WTC11 (cell line): ENCODE results near the gene CDC23. TPM values are rescaled to one million over a fixed set of nuclear protein-coding genes. Genes with fewer than 3 reads are reported as not detected.

Source experiments
- ATAC-seq: fragments of 200-7000 bp; cut with Tn5 transposase; 2 replicates; pipeline ENCODE4 v1.10.0; 2021; ENCODE audit warnings: mild to moderate bottlenecking, moderate library complexity
- CTCF ChIA-PET: fragments of 300-600 bp; sonication (Branson Sonifier 250); formaldehyde crosslinking; loops from one replicate; lab custom pipeline; 2021; ENCODE audit warnings: antibody characterized with exemption; lab: Charles Lee
- POLR2A ChIA-PET: fragments of 350-600 bp; sonication (Branson Sonifier 250); formaldehyde crosslinking; loops from one replicate; lab custom pipeline; 2021; ENCODE audit warnings: antibody characterized with exemption; lab: Charles Lee
- DNase-seq: peaks from one replicate; pipeline ENCODE4 v3.0.0; 2021; ENCODE audit warnings: low spot score
- H3K27ac Mint-ChIP-seq: 2 replicates; pipeline ENCODE4 v1.8.0; 2021; ENCODE audit warnings: mixed read lengths
- H3K27me3 Mint-ChIP-seq: 2 replicates; pipeline ENCODE4 v1.8.0; 2021; ENCODE audit warnings: low read depth, mild to moderate bottlenecking, moderate library complexity, mixed read lengths
- H3K36me3 Mint-ChIP-seq: 2 replicates; pipeline ENCODE4 v1.8.0; 2021; ENCODE audit warnings: mixed read lengths
- H3K4me1 Mint-ChIP-seq: 2 replicates; pipeline ENCODE4 v1.8.0; 2022; ENCODE audit warnings: mixed read lengths
- H3K4me3 Mint-ChIP-seq: 2 replicates; pipeline ENCODE4 v1.8.0; 2021; ENCODE audit warnings: mild to moderate bottlenecking, moderate library complexity, mixed read lengths
- H3K9me3 Mint-ChIP-seq: 2 replicates; pipeline ENCODE4 v1.8.0; 2021; ENCODE audit warnings: mixed read lengths
- CTCF ChIP-seq: fragments of 200-600 bp; IDR thresholded peaks from 2 replicates; pipeline ENCODE4 v1.8.0; 2022; ENCODE audit warnings: antibody characterized with exemption
- ESRRA ChIP-seq: sonication (generic); formaldehyde crosslinking; IDR thresholded peaks from 2 replicates; pipeline ENCODE4 v1.8.1; 2022; ENCODE audit warnings: mild to moderate bottlenecking, missing genetic modification reagents, borderline replicate concordance
- GRHL2 ChIP-seq: fragments of 250-450 bp; sonication (Bioruptor Pico); IDR thresholded peaks from 2 replicates; pipeline ENCODE4 v1.8.0; 2022; ENCODE audit warnings: mild to moderate bottlenecking, moderate library complexity; ENCODE audit not compliant: insufficient replicate concordance, severe bottlenecking
- GTF2I ChIP-seq: fragments of 250-450 bp; sonication (Bioruptor Pico); conservative IDR thresholded peaks from 2 replicates; pipeline ENCODE4 v1.4.0; 2021; ENCODE audit warnings: mild to moderate bottlenecking
- KAT7 ChIP-seq: sonication (generic); formaldehyde crosslinking; IDR thresholded peaks from 2 replicates; pipeline ENCODE4 v1.8.1; 2023; ENCODE audit warnings: missing genetic modification reagents, mild to moderate bottlenecking, borderline replicate concordance
- NFATC4 ChIP-seq: fragments of 250-450 bp; sonication (Bioruptor Pico); IDR thresholded peaks from 2 replicates; pipeline ENCODE4 v1.9.0; 2021; ENCODE audit warnings: mild to moderate bottlenecking
- PREB ChIP-seq: sonication (generic); formaldehyde crosslinking; IDR thresholded peaks from 2 replicates; pipeline ENCODE4 v1.8.1; 2022; ENCODE audit warnings: mild to moderate bottlenecking, missing genetic modification reagents, moderate library complexity, borderline replicate concordance
- PRRX2 ChIP-seq: fragments of 250-450 bp; sonication (Bioruptor Pico); IDR thresholded peaks from 2 replicates; pipeline ENCODE4 v1.8.0; 2021; ENCODE audit warnings: mild to moderate bottlenecking
- RORB ChIP-seq: fragments of 250-450 bp; sonication (Bioruptor Pico); IDR thresholded peaks from 2 replicates; pipeline ENCODE4 v1.9.0; 2021; ENCODE audit warnings: mild to moderate bottlenecking
- USF1 ChIP-seq: sonication (generic); formaldehyde crosslinking; IDR thresholded peaks from 2 replicates; pipeline ENCODE4 v1.8.0; 2022; ENCODE audit warnings: mild to moderate bottlenecking, missing genetic modification reagents
- ZBTB43 ChIP-seq: sonication (generic); formaldehyde crosslinking; IDR thresholded peaks from 2 replicates; pipeline ENCODE4 v1.8.1; 2023; ENCODE audit warnings: mild to moderate bottlenecking, missing genetic modification reagents
- ZNF121 ChIP-seq: sonication (generic); formaldehyde crosslinking; IDR thresholded peaks from 2 replicates; pipeline ENCODE4 v1.8.0; 2023; ENCODE audit warnings: missing genetic modification reagents
- ZNF425 ChIP-seq: fragments of 250-450 bp; sonication (Bioruptor Pico); conservative IDR thresholded peaks from 2 replicates; pipeline ENCODE4 v1.9.0; 2021; ENCODE audit warnings: mild to moderate bottlenecking
- ZSCAN18 ChIP-seq: fragments of 250-450 bp; sonication (Bioruptor Pico); IDR thresholded peaks from 2 replicates; pipeline ENCODE4 v2.1.2; 2022; ENCODE audit warnings: mild to moderate bottlenecking, moderate library complexity
- total RNA-seq: library from RNA; stranded (reverse); gene quantifications from 3 replicates; pipeline ENCODE4 v1.2.3, GENCODE V29; 2021
- TF ChIP-seq, protein P1 (sequence below): fragments of 250-450 bp; sonication (Bioruptor Pico); IDR thresholded peaks from 2 replicates; pipeline ENCODE4 v1.9.0; 2021; ENCODE audit warnings: mild to moderate bottlenecking, borderline replicate concordance
- TF ChIP-seq, protein P2 (sequence below): sonication (generic); formaldehyde crosslinking; IDR thresholded peaks from 2 replicates; pipeline ENCODE4 v1.8.0; 2022; ENCODE audit warnings: mild to moderate bottlenecking, missing genetic modification reagents

The CDC23 gene
- total RNA-seq, 1 experiment from 2014 or later: 43.8 TPM

- H3K9me3 Mint-ChIP-seq: peaks cover 8% of the 10 kb centered on the region
- POLR2A ChIA-PET: no interaction called here
- no peak overlapping the region for H3K4me3 Mint-ChIP-seq
- H3K27ac Mint-ChIP-seq: no peak overlapping the region
- no peak for ATAC-seq
- CTCF ChIA-PET: interaction anchor here (1.4 kb wide), 1 partner anchor 238 kb away, joined by 3 read pairs; the partner anchor contains the start of gene EGR1
- peaks cover 2% of the 10 kb centered on the region for H3K27me3 Mint-ChIP-seq
- peaks cover 2% of the 10 kb centered on the region for H3K36me3 Mint-ChIP-seq
- TF ChIP-seq CTCF (no peak), KAT7 (CRISPR knock-in tag) (no peak), ZSCAN18 (CRISPR knock-in tag) (no peak), ESRRA (CRISPR knock-in tag) (no peak), NFATC4 (no peak), RORB (CRISPR knock-in tag) (no peak)
- TF ChIP-seq, protein P1, sequence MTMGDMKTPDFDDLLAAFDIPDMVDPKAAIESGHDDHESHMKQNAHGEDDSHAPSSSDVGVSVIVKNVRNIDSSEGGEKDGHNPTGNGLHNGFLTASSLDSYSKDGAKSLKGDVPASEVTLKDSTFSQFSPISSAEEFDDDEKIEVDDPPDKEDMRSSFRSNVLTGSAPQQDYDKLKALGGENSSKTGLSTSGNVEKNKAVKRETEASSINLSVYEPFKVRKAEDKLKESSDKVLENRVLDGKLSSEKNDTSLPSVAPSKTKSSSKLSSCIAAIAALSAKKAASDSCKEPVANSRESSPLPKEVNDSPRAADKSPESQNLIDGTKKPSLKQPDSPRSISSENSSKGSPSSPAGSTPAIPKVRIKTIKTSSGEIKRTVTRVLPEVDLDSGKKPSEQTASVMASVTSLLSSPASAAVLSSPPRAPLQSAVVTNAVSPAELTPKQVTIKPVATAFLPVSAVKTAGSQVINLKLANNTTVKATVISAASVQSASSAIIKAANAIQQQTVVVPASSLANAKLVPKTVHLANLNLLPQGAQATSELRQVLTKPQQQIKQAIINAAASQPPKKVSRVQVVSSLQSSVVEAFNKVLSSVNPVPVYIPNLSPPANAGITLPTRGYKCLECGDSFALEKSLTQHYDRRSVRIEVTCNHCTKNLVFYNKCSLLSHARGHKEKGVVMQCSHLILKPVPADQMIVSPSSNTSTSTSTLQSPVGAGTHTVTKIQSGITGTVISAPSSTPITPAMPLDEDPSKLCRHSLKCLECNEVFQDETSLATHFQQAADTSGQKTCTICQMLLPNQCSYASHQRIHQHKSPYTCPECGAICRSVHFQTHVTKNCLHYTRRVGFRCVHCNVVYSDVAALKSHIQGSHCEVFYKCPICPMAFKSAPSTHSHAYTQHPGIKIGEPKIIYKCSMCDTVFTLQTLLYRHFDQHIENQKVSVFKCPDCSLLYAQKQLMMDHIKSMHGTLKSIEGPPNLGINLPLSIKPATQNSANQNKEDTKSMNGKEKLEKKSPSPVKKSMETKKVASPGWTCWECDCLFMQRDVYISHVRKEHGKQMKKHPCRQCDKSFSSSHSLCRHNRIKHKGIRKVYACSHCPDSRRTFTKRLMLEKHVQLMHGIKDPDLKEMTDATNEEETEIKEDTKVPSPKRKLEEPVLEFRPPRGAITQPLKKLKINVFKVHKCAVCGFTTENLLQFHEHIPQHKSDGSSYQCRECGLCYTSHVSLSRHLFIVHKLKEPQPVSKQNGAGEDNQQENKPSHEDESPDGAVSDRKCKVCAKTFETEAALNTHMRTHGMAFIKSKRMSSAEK (CRISPR knock-in tag): no peak
- TF ChIP-seq, protein P2, sequence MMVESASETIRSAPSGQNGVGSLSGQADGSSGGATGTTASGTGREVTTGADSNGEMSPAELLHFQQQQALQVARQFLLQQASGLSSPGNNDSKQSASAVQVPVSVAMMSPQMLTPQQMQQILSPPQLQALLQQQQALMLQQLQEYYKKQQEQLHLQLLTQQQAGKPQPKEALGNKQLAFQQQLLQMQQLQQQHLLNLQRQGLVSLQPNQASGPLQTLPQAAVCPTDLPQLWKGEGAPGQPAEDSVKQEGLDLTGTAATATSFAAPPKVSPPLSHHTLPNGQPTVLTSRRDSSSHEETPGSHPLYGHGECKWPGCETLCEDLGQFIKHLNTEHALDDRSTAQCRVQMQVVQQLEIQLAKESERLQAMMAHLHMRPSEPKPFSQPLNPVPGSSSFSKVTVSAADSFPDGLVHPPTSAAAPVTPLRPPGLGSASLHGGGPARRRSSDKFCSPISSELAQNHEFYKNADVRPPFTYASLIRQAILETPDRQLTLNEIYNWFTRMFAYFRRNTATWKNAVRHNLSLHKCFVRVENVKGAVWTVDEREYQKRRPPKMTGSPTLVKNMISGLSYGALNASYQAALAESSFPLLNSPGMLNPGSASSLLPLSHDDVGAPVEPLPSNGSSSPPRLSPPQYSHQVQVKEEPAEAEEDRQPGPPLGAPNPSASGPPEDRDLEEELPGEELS (CRISPR knock-in tag): no peak
- no peak for DNase-seq
- 0 out of 2 replicates have a peak, but pooled peaks cover 8% of the 10 kb centered on the region for H3K4me1 Mint-ChIP-seq
These were observed 13.8 kb upstream of the CDC23 start for GRCh38 chr5:138226910-138227309.

GRCh38 chr5:138224712-138225111 lies 11.6 kb upstream of the CDC23 start:
- ChIA-PET POLR2A (interaction anchor here (1.0 kb wide), 1 partner anchor 11 kb away, joined by 3 read pairs; the partner anchor contains the start of gene CDC23), CTCF (interaction anchor here (0.6 to 1.7 kb wide), 3 partner anchors 36 to 128 kb away, joined by 3 to 6 read pairs (median 5); partner anchors contain the start of gene KDM3B)
- H3K9me3 Mint-ChIP-seq: peaks cover 12% of the 10 kb centered on the region
- 0 out of 2 replicates have a peak, but pooled peaks cover 3% of the 10 kb centered on the region for H3K4me1 Mint-ChIP-seq
- H3K27me3 Mint-ChIP-seq: peaks cover 2% of the 10 kb centered on the region
- H3K27ac Mint-ChIP-seq: no peak overlapping the region
- DNase-seq (no peak), ATAC-seq (no peak)
- H3K36me3 Mint-ChIP-seq: peaks cover 2% of the 10 kb centered on the region
- H3K4me3 Mint-ChIP-seq: no peak overlapping the region
- no peak for TF ChIP-seq GRHL2 (CRISPR knock-in tag)
- TF ChIP-seq ZNF425 (CRISPR knock-in tag): no peak
- no peak for TF ChIP-seq ZNF121 (CRISPR knock-in tag)
- TF ChIP-seq USF1 (CRISPR knock-in tag): no peak
- TF ChIP-seq GTF2I (CRISPR knock-in tag): no peak
- TF ChIP-seq ZBTB43 (CRISPR knock-in tag): no peak
- TF ChIP-seq PRRX2 (CRISPR knock-in tag): no peak
- no peak for TF ChIP-seq PREB
